Mesendoderm (in vitro differentiated cells): ENCODE measurements around the gene FRG2.

Source experiments
- DNase-seq: peaks from one replicate; pipeline ENCODE4 v3.0.0; 2013
- H2AK5ac ChIP-seq: 2 replicates; pipeline ENCODE4 v1.6.1; 2013; ENCODE audit warnings: low read length, inconsistent platforms
- H2BK120ac ChIP-seq: 2 replicates; pipeline ENCODE4 v1.6.1; 2013; ENCODE audit warnings: low read depth, mild to moderate bottlenecking, low read length, moderate library complexity, mixed read lengths
- H2BK15ac ChIP-seq: replicated peaks from 2 replicates; pipeline ENCODE4 v1.6.1; 2013; ENCODE audit warnings: low read depth, mild to moderate bottlenecking, moderate library complexity
- H2BK5ac ChIP-seq: 2 replicates; pipeline ENCODE4 v1.6.1; 2013; ENCODE audit warnings: low read length, inconsistent platforms
- H3K18ac ChIP-seq: 2 replicates; pipeline ENCODE4 v1.6.1; 2013; ENCODE audit warnings: mild to moderate bottlenecking, low read length, mixed read lengths
- H3K23ac ChIP-seq: one replicate; pipeline ENCODE4 v1.6.1; 2013; ENCODE audit warnings: low read length
- H3K27ac ChIP-seq: 2 replicates; pipeline ENCODE4 v1.5.1; 2013; ENCODE audit warnings: low read depth, mild to moderate bottlenecking, inconsistent platforms, low read length, moderate library complexity
- H3K27me3 ChIP-seq: 2 replicates; pipeline ENCODE4 v1.6.1; 2013; ENCODE audit warnings: low read length, control low read depth, mild to moderate bottlenecking, inconsistent platforms; ENCODE audit not compliant: insufficient read depth, poor library complexity
- H3K36me3 ChIP-seq: 2 replicates; pipeline ENCODE4 v1.6.1; 2013; ENCODE audit warnings: low read length, inconsistent platforms; ENCODE audit not compliant: control insufficient read depth, insufficient read depth
- H3K4ac ChIP-seq: one replicate; pipeline ENCODE4 v1.6.1; 2013; ENCODE audit warnings: low read depth, mild to moderate bottlenecking, low read length, moderate library complexity
- H3K4me1 ChIP-seq: 2 replicates; pipeline ENCODE4 v1.6.1; 2013; ENCODE audit warnings: low read depth, low read length, inconsistent platforms; ENCODE audit not compliant: control insufficient read depth
- H3K4me2 ChIP-seq: 2 replicates; pipeline ENCODE4 v1.6.1; 2013; ENCODE audit warnings: low read length
- H3K4me3 ChIP-seq: 2 replicates; pipeline ENCODE4 v1.5.1; 2013; ENCODE audit warnings: mild to moderate bottlenecking, low read length
- H3K56ac ChIP-seq: one replicate; pipeline ENCODE4 v1.6.1; 2013; ENCODE audit warnings: low read length
- H3K79me1 ChIP-seq: 2 replicates; pipeline ENCODE4 v1.6.1; 2013; ENCODE audit warnings: low read length, inconsistent platforms
- H3K79me2 ChIP-seq: 2 replicates; pipeline ENCODE4 v1.6.1; 2013; ENCODE audit warnings: mild to moderate bottlenecking, low read length; ENCODE audit not compliant: control insufficient read depth, insufficient read depth
- H3K9ac ChIP-seq: 2 replicates; pipeline ENCODE4 v1.6.1; 2013; ENCODE audit warnings: low read length, inconsistent platforms
- H4K5ac ChIP-seq: one replicate; pipeline ENCODE4 v1.6.1; 2013; ENCODE audit warnings: low read length
- H4K8ac ChIP-seq: one replicate; pipeline ENCODE4 v1.6.1; 2013; ENCODE audit warnings: low read depth, mild to moderate bottlenecking, control low read depth, low read length, moderate library complexity
- WGBS: extraction: QIAGEN DNeasy Blood & Tissue Kit; methylation state at CpG from one replicate; pipeline ENCODE4 v1.1.7; 2013; ENCODE audit warnings: low lambda C conversion rate, missing lambda C conversion rate; ENCODE audit not compliant: insufficient coverage; ENCODE audit errors: extremely low coverage; 5-methylcytosine and 5-hydroxymethylcytosine counted together

FRG2 gene

GRCh38 chr4:190018201-190018920 is 8.7 kb downstream of the FRG2 start:
- no peak overlapping the region for H2BK15ac ChIP-seq
- no peak overlapping the region for H3K27ac ChIP-seq
- no peaks in the 10 kb centered on the region for H3K79me2 ChIP-seq
- H2BK120ac ChIP-seq, result no peak overlapping the region
- H3K18ac ChIP-seq, result no peak overlapping the region
- peak overlapping the region; percentile 34 for H3K56ac ChIP-seq
- peaks cover 2% of the 10 kb centered on the region for H3K4me1 ChIP-seq
- H4K8ac ChIP-seq, result no peak overlapping the region
- no peak overlapping the region for H3K9ac ChIP-seq
- H2BK5ac ChIP-seq, result no peak overlapping the region
- no peak for DNase-seq
- peak overlapping the region; percentile 70 for H3K4me2 ChIP-seq
- WGBS, result no CpG with 5 or more reads among the region's 38 CpGs
- peaks cover 49% of the 10 kb centered on the region for H3K27me3 ChIP-seq
- no peaks in the 10 kb centered on the region for H3K79me1 ChIP-seq
- H3K36me3 ChIP-seq, result no peaks in the 10 kb centered on the region
- no peak overlapping the region for H4K5ac ChIP-seq
- no peak overlapping the region for H3K23ac ChIP-seq
- no peak overlapping the region for H2AK5ac ChIP-seq
- H3K4ac ChIP-seq, result no peak overlapping the region
- H3K4me3 ChIP-seq, result no peak overlapping the region

- Histone ChIP-seq H3K23ac (no peak overlapping the region), H3K4ac (no peak overlapping the region), H3K79me2 (no peaks in the 10 kb centered on the region), H3K9ac (peak overlapping the region; percentile 34), H3K36me3 (no peaks in the 10 kb centered on the region), H3K4me2 (peak overlapping the region; percentile 70), H3K18ac (no peak overlapping the region), H2AK5ac (no peak overlapping the region), H3K4me1 (peaks cover 2% of the 10 kb centered on the region), H3K79me1 (no peaks in the 10 kb centered on the region), H3K4me3 (no peak overlapping the region), H2BK120ac (no peak overlapping the region), H3K56ac (peak overlapping the region; percentile 60), H4K8ac (no peak overlapping the region), H2BK5ac (no peak overlapping the region), H3K27me3 (peaks cover 46% of the 10 kb centered on the region), H2BK15ac (no peak overlapping the region), H3K27ac (no peak overlapping the region), H4K5ac (no peak overlapping the region)
- peak; percentile 47 for DNase-seq
- WGBS, result no CpG with 5 or more reads among the region's 62 CpGs
Observed at GRCh38 chr4:190017357-190018200, 9.5 kb downstream of the FRG2 start.

- Histone ChIP-seq H3K9ac (peak overlapping the region; percentile 34), H3K4me1 (peaks cover 2% of the 10 kb centered on the region), H2BK15ac (no peak overlapping the region), H3K27me3 (peaks cover 46% of the 10 kb centered on the region), H3K18ac (no peak overlapping the region), H3K23ac (no peak overlapping the region), H3K79me2 (no peaks in the 10 kb centered on the region), H3K4ac (no peak overlapping the region), H4K8ac (no peak overlapping the region), H3K4me2 (no peak overlapping the region), H3K56ac (no peak overlapping the region), H4K5ac (no peak overlapping the region), H3K4me3 (no peak overlapping the region), H3K27ac (no peak overlapping the region), H2BK5ac (no peak overlapping the region), H3K36me3 (no peaks in the 10 kb centered on the region), H2BK120ac (no peak overlapping the region), H2AK5ac (no peak overlapping the region), H3K79me1 (no peaks in the 10 kb centered on the region)
- no CpG with 5 or more reads among the region's 43 CpGs for WGBS
- DNase-seq, result peak; percentile 3
Observed at GRCh38 chr4:190016369-190017289, 10.4 kb downstream of the FRG2 start.

- no peaks in the 10 kb centered on the region for H3K79me2 ChIP-seq
- peaks cover 43% of the 10 kb centered on the region for H3K27me3 ChIP-seq
- H2BK120ac ChIP-seq, result no peak overlapping the region
- no peak overlapping the region for H3K23ac ChIP-seq
- H3K4me3 ChIP-seq, result peak overlapping the region; percentile 17
- no peak overlapping the region for H3K27ac ChIP-seq
- H4K5ac ChIP-seq, result no peak overlapping the region
- peak; percentile 51 for DNase-seq
- H3K4me2 ChIP-seq, result peak overlapping the region; percentile 58
- H3K79me1 ChIP-seq, result no peaks in the 10 kb centered on the region
- peak overlapping the region; percentile 62 for H3K18ac ChIP-seq
- no CpG with 5 or more reads among the region's 43 CpGs for WGBS
- no peak overlapping the region for H4K8ac ChIP-seq
- no peak overlapping the region for H2BK15ac ChIP-seq
- H3K4ac ChIP-seq, result no peak overlapping the region
- peak overlapping the region; percentile 82 for H3K56ac ChIP-seq
- H3K36me3 ChIP-seq, result no peaks in the 10 kb centered on the region
- no peak overlapping the region for H2BK5ac ChIP-seq
- peaks cover 2% of the 10 kb centered on the region for H3K4me1 ChIP-seq
- no peak overlapping the region for H2AK5ac ChIP-seq
- peak overlapping the region; percentile 61 for H3K9ac ChIP-seq
Observed at GRCh38 chr4:190015538-190016368, 11.3 kb downstream of the FRG2 start.
